Duodenal mucosa (tissue), 2 donors: ENCODE data around the gene SOWAHA.

Experiments used
- H3K27ac ChIP-seq: one replicate; pipeline ENCODE4 v1.7.0; 2013; ENCODE audit warnings: low read depth, low read length
- H3K27me3 ChIP-seq, 2 donors: one replicate each; pipeline ENCODE4 v1.7.0; 2013; ENCODE audit warnings: low read length in 2 of 2, control low read depth in 1 of 2; ENCODE audit not compliant: insufficient read depth in 2 of 2, control insufficient read depth in 1 of 2
- H3K36me3 ChIP-seq, 2 donors: one replicate each; pipeline ENCODE4 v1.7.0; 2013; ENCODE audit warnings: low read length in 2 of 2, control low read depth in 1 of 2; ENCODE audit not compliant: insufficient read depth in 2 of 2, control insufficient read depth in 1 of 2
- H3K4me1 ChIP-seq, 2 donors: one replicate each; pipeline ENCODE4 v1.7.0; 2013; ENCODE audit warnings: low read length in 2 of 2, control low read depth in 1 of 2; ENCODE audit not compliant: insufficient read depth in 2 of 2, control insufficient read depth in 1 of 2
- H3K4me3 ChIP-seq, 2 donors: one replicate each; pipeline ENCODE4 v1.7.0; 2013; ENCODE audit warnings: low read length in 2 of 2, low read depth in 1 of 2
- H3K9ac ChIP-seq, 2 donors: one replicate each; pipeline ENCODE4 v1.7.0; 2013; ENCODE audit warnings: low read length in 2 of 2, low read depth in 1 of 2
- H3K9me3 ChIP-seq, 2 donors: one replicate each; pipeline ENCODE4 v1.7.0; 2013; ENCODE audit warnings: low read length in 2 of 2, control low read depth in 1 of 2; ENCODE audit not compliant: control insufficient read depth in 1 of 2

Gene SOWAHA

GRCh38 chr5:132831095-132831860 lies 18.2 kb downstream of the SOWAHA start:
- no peaks in the 10 kb centered on the region for H3K36me3 ChIP-seq
- peak overlapping the region; percentile 76 to 79 for H3K4me3 ChIP-seq
- peaks cover 0 to 6% of the 10 kb centered on the region in 2 donors for H3K27me3 ChIP-seq
- peak overlapping the region; percentile 76 to 93 for H3K9ac ChIP-seq
- H3K9me3 ChIP-seq = no peaks in the 10 kb centered on the region
- peaks cover 21 to 24% of the 10 kb centered on the region in 2 donors for H3K4me1 ChIP-seq
- no peak overlapping the region for H3K27ac ChIP-seq

- H3K9me3 ChIP-seq = no peaks in the 10 kb centered on the region
- H3K4me1 ChIP-seq = peaks cover 24 to 27% of the 10 kb centered on the region in 2 donors
- no peak overlapping the region for H3K9ac ChIP-seq
- H3K36me3 ChIP-seq = no peaks in the 10 kb centered on the region
- H3K27me3 ChIP-seq = peaks cover 0 to 4% of the 10 kb centered on the region in 2 donors
- no peak overlapping the region for H3K4me3 ChIP-seq
- H3K27ac ChIP-seq = no peak overlapping the region
Measured at GRCh38 chr5:132832612-132833011, 19.5 kb downstream of the SOWAHA start.

- Histone ChIP-seq H3K36me3 (no peaks in the 10 kb centered on the region), H3K27me3 (peaks cover 0 to 4% of the 10 kb centered on the region in 2 donors), H3K4me3 (no peak overlapping the region), H3K4me1 (peaks cover 32% of the 10 kb centered on the region in 2 donors), H3K9ac (no peak overlapping the region), H3K9me3 (no peaks in the 10 kb centered on the region), H3K27ac (no peak overlapping the region)
Measured at GRCh38 chr5:132834057-132834456, 21.0 kb downstream of the SOWAHA start.

- Histone ChIP-seq H3K4me1 (peaks cover 32 to 37% of the 10 kb centered on the region in 2 donors), H3K9ac (no peak overlapping the region), H3K36me3 (no peaks in the 10 kb centered on the region), H3K4me3 (no peak overlapping the region), H3K27me3 (no peaks in the 10 kb centered on the region), H3K9me3 (no peaks in the 10 kb centered on the region), H3K27ac (no peak overlapping the region)
Measured at GRCh38 chr5:132836852-132837251, 23.8 kb downstream of the SOWAHA start.

GRCh38 chr5:132837868-132838267 lies 24.8 kb downstream of the SOWAHA start:
- Histone ChIP-seq H3K36me3 (no peaks in the 10 kb centered on the region), H3K27ac (no peak overlapping the region)

GRCh38 chr5:132838516-132839282 lies 25.6 kb downstream of the SOWAHA start:
- no peaks in the 10 kb centered on the region for H3K9me3 ChIP-seq
- no peak overlapping the region for H3K4me3 ChIP-seq
- no peak overlapping the region for H3K27ac ChIP-seq
- H3K9ac ChIP-seq = no peak overlapping the region
- H3K27me3 ChIP-seq = no peaks in the 10 kb centered on the region
- H3K4me1 ChIP-seq = peaks cover 32 to 37% of the 10 kb centered on the region in 2 donors
- no peaks in the 10 kb centered on the region for H3K36me3 ChIP-seq

More at GRCh38 chr5:132837868-132838267, 24.8 kb downstream of the SOWAHA start:
- no peak overlapping the region for H3K9ac ChIP-seq
- peaks cover 32 to 37% of the 10 kb centered on the region in 2 donors for H3K4me1 ChIP-seq
- no peak overlapping the region for H3K4me3 ChIP-seq
- H3K9me3 ChIP-seq = no peaks in the 10 kb centered on the region
- no peaks in the 10 kb centered on the region for H3K27me3 ChIP-seq

- H3K36me3 ChIP-seq = no peaks in the 10 kb centered on the region
- H3K4me3 ChIP-seq = no peak overlapping the region
- H3K9me3 ChIP-seq = no peaks in the 10 kb centered on the region
- peak overlapping the region; percentile 37 for H3K27ac ChIP-seq
- no peaks in the 10 kb centered on the region for H3K27me3 ChIP-seq
- peaks cover 32 to 37% of the 10 kb centered on the region in 2 donors for H3K4me1 ChIP-seq
- H3K9ac ChIP-seq = peak overlapping the region in 1 of 2 donors; percentile 14
Measured at GRCh38 chr5:132839426-132840301, 26.6 kb downstream of the SOWAHA start.

GRCh38 chr5:132840313-132840712 lies 27.2 kb downstream of the SOWAHA start:
- Histone ChIP-seq H3K9me3 (no peaks in the 10 kb centered on the region), H3K4me3 (no peak overlapping the region), H3K36me3 (no peaks in the 10 kb centered on the region), H3K27ac (no peak overlapping the region), H3K4me1 (peaks cover 32 to 37% of the 10 kb centered on the region in 2 donors), H3K27me3 (no peaks in the 10 kb centered on the region), H3K9ac (no peak overlapping the region)

- Histone ChIP-seq H3K27ac (no peak overlapping the region), H3K9ac (no peak overlapping the region), H3K9me3 (no peaks in the 10 kb centered on the region)
Measured at GRCh38 chr5:132840896-132841295, 27.8 kb downstream of the SOWAHA start.

More at GRCh38 chr5:132840896-132841295, 27.8 kb downstream of the SOWAHA start:
- H3K4me3 ChIP-seq = no peak overlapping the region
- H3K4me1 ChIP-seq = peaks cover 32 to 37% of the 10 kb centered on the region in 2 donors
- H3K27me3 ChIP-seq = no peaks in the 10 kb centered on the region
- H3K36me3 ChIP-seq = no peaks in the 10 kb centered on the region
